ENCODE results near the gene BRD3OS. TPM values are rescaled to one million over a fixed set of nuclear protein-coding genes. Genes with fewer than 3 reads are reported as not detected.

Gene BRD3OS
- polyA plus RNA-seq, 12 donors, result 8.2 to 15.7 (median 10.5) TPM; not detected in 1

- no peak for DNase-seq
Observed at GRCh38 chr9:134030821-134031470, 5.7 kb downstream of the BRD3OS start.

GRCh38 chr9:134031783-134032182, 6.5 kb downstream of the BRD3OS start:
- DNase-seq, result no peak

GRCh38 chr9:134032456-134033222, 7.4 kb downstream of the BRD3OS start:
- DNase-seq, result no peak

GRCh38 chr9:134033516-134034214, 8.4 kb downstream of the BRD3OS start:
- no peak for DNase-seq

- DNase-seq, result no peak
Observed at GRCh38 chr9:134034215-134035040, 9.1 kb downstream of the BRD3OS start.

- no peak for DNase-seq
Observed at GRCh38 chr9:134035041-134036039, 10.1 kb downstream of the BRD3OS start.

GRCh38 chr9:134036130-134036529, 10.8 kb downstream of the BRD3OS start:
- no peak for DNase-seq

GRCh38 chr9:134037641-134038040, 12.4 kb downstream of the BRD3OS start:
- DNase-seq, result no peak

GRCh38 chr9:134039386-134040175, 14.3 kb downstream of the BRD3OS start:
- DNase-seq, result no peak

- no peak for DNase-seq
Observed at GRCh38 chr9:134040176-134040565, 14.9 kb downstream of the BRD3OS start.

GRCh38 chr9:134040781-134041648, 15.7 kb downstream of the BRD3OS start:
- no peak for DNase-seq

- DNase-seq, result no peak
Observed at GRCh38 chr9:134041649-134041962, 16.3 kb downstream of the BRD3OS start.

- no peak for DNase-seq
Observed at GRCh38 chr9:134043531-134043988, 18.3 kb downstream of the BRD3OS start.

GRCh38 chr9:134044944-134045343, 19.7 kb downstream of the BRD3OS start:
- DNase-seq, result no peak

- DNase-seq, result no peak
Observed at GRCh38 chr9:134045841-134046544, 20.7 kb downstream of the BRD3OS start.

GRCh38 chr9:134046894-134047681, 21.8 kb downstream of the BRD3OS start:
- DNase-seq, result no peak

GRCh38 chr9:134047868-134048581, 22.7 kb downstream of the BRD3OS start:
- DNase-seq, result no peak

All from muscle of arm (tissue), 12 donors.